NB4 (cell line): Measurements from ENCODE around the gene GPR4.

Source experiments
- POLR2A ChIP-seq: IDR thresholded peaks from 2 replicates; pipeline ENCODE4 v1.6.1; 2011; ENCODE audit warnings: mild to moderate bottlenecking; ENCODE audit not compliant: insufficient read length; ENCODE audit errors: extremely low read depth
- TF ChIP-seq, protein P1 (sequence below): IDR thresholded peaks from one replicate; pipeline ENCODE4 v1.5.1; 2012; ENCODE audit warnings: low read depth, low read length
- TF ChIP-seq, protein P2 (sequence below): IDR thresholded peaks from 2 replicates; pipeline ENCODE4 v1.6.1; 2011; ENCODE audit warnings: low read depth, low read length

DNA sequence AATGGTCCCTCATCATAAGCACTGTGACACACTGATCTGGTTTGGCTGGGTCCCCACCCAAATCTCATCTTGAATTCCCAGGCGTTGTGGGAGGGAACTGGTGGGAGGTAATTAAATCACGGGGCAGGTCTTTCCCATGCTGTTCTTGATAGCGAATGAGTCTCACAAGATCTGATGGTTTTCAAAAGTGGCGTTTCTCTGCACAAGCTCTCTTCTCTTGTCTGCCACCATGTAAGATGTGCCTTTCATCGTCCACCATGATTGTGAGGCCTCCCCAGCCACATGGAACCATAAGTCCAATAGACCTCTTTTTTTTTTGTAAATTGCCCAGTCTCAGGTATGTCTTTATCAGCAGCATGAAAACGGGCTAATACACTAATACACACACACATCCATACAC, 6.9 kb upstream of the GPR4 start:
- TF ChIP-seq, protein P1, sequence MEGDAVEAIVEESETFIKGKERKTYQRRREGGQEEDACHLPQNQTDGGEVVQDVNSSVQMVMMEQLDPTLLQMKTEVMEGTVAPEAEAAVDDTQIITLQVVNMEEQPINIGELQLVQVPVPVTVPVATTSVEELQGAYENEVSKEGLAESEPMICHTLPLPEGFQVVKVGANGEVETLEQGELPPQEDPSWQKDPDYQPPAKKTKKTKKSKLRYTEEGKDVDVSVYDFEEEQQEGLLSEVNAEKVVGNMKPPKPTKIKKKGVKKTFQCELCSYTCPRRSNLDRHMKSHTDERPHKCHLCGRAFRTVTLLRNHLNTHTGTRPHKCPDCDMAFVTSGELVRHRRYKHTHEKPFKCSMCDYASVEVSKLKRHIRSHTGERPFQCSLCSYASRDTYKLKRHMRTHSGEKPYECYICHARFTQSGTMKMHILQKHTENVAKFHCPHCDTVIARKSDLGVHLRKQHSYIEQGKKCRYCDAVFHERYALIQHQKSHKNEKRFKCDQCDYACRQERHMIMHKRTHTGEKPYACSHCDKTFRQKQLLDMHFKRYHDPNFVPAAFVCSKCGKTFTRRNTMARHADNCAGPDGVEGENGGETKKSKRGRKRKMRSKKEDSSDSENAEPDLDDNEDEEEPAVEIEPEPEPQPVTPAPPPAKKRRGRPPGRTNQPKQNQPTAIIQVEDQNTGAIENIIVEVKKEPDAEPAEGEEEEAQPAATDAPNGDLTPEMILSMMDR, result no peak
- TF ChIP-seq POLR2A, result no peak
- TF ChIP-seq, protein P2, sequence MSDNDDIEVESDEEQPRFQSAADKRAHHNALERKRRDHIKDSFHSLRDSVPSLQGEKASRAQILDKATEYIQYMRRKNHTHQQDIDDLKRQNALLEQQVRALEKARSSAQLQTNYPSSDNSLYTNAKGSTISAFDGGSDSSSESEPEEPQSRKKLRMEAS, result no peak
